Parathyroid adenoma (tissue), 2 donors: ENCODE measurements around the gene RPH3AL.

ENCODE experiments used
- H2AFZ ChIP-seq: fragments of 300-600 bp; sonication (generic); one replicate; pipeline ENCODE4 v1.7.0; 2017; ENCODE audit warnings: antibody characterized with exemption, mild to moderate bottlenecking
- H3K27ac ChIP-seq: fragments of 300-600 bp; sonication (generic); one replicate; pipeline ENCODE4 v1.7.0; 2017
- H3K27me3 ChIP-seq: fragments of 300-600 bp; sonication (generic); one replicate; pipeline ENCODE4 v1.7.0; 2017; ENCODE audit warnings: low read length; ENCODE audit not compliant: control insufficient read depth, insufficient read depth
- H3K36me3 ChIP-seq: fragments of 300-600 bp; sonication (generic); one replicate; pipeline ENCODE4 v1.7.0; 2017; ENCODE audit warnings: low read length; ENCODE audit not compliant: control insufficient read depth, insufficient read depth
- H3K4me1 ChIP-seq: fragments of 300-600 bp; sonication (generic); one replicate; pipeline ENCODE4 v1.7.0; 2017; ENCODE audit warnings: control low read depth
- H3K4me2 ChIP-seq: fragments of 300-600 bp; sonication (generic); one replicate; pipeline ENCODE4 v1.7.0; 2017; ENCODE audit warnings: low read length
- H3K4me3 ChIP-seq: fragments of 300-600 bp; sonication (generic); one replicate; pipeline ENCODE4 v1.7.0; 2017; ENCODE audit warnings: low read depth, low read length
- H3K79me2 ChIP-seq: fragments of 300-600 bp; sonication (generic); one replicate; pipeline ENCODE4 v1.7.0; 2017; ENCODE audit warnings: control low read depth
- H3K9ac ChIP-seq: fragments of 300-600 bp; sonication (generic); one replicate; pipeline ENCODE4 v1.7.0; 2017; ENCODE audit warnings: mild to moderate bottlenecking
- H3K9me3 ChIP-seq: fragments of 300-600 bp; sonication (generic); one replicate; pipeline ENCODE4 v1.7.0; 2017; ENCODE audit warnings: low read length; ENCODE audit not compliant: control insufficient read depth
- TF ChIP-seq, protein P1 (sequence below): fragments of 300-600 bp; sonication (generic); IDR thresholded peaks from one replicate; pipeline ENCODE4 v1.7.0; 2017; ENCODE audit warnings: antibody characterized with exemption, mild to moderate bottlenecking
- donor health status: primary hyperparathyroidism.

Gene RPH3AL

DNA sequence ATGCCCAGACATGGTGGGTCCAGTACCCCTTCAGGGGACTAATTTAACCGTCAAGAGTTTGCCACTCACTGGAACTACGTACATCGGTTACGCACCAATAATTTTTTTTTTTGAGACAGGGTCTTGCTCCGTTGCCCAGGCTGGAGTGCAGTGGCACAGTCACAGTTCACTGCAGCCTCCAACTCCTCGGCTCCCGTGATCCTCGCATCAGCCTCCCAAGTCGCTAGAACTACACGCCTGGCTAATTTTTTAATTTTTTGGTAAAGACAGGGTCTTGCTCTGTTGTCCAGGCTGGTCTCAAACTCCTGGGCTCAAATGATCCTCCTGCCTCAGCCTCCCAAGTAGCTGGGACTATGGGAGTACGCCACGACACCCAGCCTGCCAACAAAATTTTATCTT is 15.6 kb downstream of the RPH3AL start:
- Histone ChIP-seq H3K79me2 (peaks cover 4% of the 10 kb centered on the region), H3K4me2 (no peak overlapping the region), H3K27ac (no peak overlapping the region), H3K4me3 (no peak overlapping the region), H3K9ac (no peak overlapping the region), H3K4me1 (no peaks in the 10 kb centered on the region), H3K9me3 (no peaks in the 10 kb centered on the region), H3K36me3 (no peaks in the 10 kb centered on the region), H3K27me3 (no peaks in the 10 kb centered on the region), H2AFZ (no peak overlapping the region)
- TF ChIP-seq, protein P1, sequence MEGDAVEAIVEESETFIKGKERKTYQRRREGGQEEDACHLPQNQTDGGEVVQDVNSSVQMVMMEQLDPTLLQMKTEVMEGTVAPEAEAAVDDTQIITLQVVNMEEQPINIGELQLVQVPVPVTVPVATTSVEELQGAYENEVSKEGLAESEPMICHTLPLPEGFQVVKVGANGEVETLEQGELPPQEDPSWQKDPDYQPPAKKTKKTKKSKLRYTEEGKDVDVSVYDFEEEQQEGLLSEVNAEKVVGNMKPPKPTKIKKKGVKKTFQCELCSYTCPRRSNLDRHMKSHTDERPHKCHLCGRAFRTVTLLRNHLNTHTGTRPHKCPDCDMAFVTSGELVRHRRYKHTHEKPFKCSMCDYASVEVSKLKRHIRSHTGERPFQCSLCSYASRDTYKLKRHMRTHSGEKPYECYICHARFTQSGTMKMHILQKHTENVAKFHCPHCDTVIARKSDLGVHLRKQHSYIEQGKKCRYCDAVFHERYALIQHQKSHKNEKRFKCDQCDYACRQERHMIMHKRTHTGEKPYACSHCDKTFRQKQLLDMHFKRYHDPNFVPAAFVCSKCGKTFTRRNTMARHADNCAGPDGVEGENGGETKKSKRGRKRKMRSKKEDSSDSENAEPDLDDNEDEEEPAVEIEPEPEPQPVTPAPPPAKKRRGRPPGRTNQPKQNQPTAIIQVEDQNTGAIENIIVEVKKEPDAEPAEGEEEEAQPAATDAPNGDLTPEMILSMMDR, result no peak

DNA sequence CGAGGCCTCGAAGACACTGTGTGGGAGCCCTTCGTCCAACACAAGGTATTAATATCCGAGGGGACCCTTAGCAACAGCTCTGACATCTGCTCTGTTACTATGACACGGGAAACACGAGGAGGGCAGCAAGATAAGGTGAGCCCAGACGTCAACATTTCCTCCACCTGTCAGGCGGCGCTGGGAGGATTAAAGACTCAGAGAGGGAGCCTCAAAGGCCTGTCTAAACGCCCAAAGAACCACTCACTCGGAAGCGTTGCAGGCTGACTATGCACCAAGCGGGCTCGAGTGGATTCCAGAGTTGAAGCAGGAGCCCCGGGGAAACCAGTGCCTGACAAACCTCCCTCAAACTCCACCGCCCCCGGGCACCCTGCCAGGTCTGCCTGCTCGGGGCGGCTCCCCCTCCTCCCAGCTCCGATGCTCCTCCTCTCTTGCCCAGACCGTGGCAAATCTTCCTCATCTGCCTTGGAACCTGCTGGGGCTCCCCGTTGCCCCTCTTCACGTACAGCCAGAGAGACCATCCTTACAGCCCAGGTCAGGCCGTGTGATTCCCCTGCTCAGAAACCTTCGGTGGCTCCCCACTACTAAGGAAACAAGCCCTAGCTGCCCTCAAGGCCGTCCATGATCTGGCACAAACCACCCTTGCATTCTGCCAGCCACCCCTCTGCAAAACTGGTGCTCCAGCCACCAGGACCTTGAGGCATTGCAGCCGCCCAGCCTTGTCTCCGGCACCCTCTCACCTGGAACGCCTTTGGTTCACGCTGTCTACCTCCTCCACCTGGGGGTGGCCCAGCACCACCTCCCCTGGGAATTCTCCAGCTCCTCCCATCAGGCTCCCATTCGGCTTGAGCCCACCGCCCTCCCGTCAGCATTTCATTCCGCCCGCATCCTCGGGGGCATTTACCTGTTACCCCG is 16.2 kb downstream of the RPH3AL start:
- Histone ChIP-seq H3K79me2 (peaks cover 2% of the 10 kb centered on the region), H3K9me3 (no peaks in the 10 kb centered on the region), H3K4me3 (no peak overlapping the region), H3K9ac (no peak overlapping the region), H3K27ac (no peak overlapping the region), H3K36me3 (no peaks in the 10 kb centered on the region), H2AFZ (no peak overlapping the region), H3K4me2 (no peak overlapping the region), H3K27me3 (no peaks in the 10 kb centered on the region), H3K4me1 (no peaks in the 10 kb centered on the region)
- TF ChIP-seq, protein P1, result no peak

DNA sequence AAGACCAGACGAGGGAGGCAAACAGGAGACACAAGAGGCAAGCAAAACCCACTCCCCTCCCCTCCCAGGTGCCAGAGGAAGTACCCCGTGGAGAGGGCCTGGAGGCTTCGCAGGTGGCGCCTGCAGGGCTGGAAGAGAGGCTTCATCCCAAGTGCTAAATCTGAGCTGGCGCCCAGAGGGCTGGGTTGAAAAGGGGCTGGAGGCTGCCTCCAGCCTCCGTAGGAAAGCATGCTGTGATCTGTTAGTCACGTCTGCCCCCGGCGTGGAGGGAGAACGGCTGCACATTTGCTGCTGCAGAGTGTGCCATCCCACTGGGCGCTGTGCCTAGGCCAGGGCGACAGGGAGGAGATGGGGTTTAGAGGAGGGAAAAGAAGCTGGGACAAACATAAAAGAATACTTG is 16.9 kb downstream of the RPH3AL start:
- Histone ChIP-seq H3K9me3 (no peaks in the 10 kb centered on the region), H3K9ac (no peak overlapping the region), H3K79me2 (peaks cover 2% of the 10 kb centered on the region), H3K4me3 (no peak overlapping the region), H3K36me3 (no peaks in the 10 kb centered on the region), H3K27me3 (no peaks in the 10 kb centered on the region), H3K4me1 (no peaks in the 10 kb centered on the region), H3K27ac (no peak overlapping the region), H2AFZ (no peak overlapping the region), H3K4me2 (no peak overlapping the region)
- TF ChIP-seq, protein P1, result no peak

DNA sequence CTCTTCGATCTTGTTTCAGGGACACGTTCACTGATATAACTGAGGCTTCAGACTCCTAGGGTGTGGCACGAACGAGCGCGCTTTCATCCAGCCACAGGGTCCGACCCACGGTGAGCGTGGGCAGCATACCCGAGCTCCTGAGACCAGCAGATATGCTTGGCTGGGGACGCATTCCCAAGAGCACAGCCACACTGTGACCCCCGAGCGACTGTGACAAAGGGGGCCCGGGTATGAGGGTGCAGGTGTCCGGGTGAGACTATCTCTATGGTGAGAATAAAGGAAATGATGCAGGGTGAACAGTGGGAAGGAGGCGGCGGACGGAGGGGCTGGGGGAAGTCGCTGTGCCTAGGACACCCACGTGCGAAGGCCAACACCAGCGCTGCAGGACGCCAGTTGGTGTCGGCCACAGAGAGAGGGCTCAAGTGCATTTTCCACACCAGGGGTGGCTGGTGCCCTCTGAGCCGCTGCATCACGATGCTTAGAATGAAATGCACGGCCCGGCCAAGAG is 17.6 kb downstream of the RPH3AL start:
- H3K9ac ChIP-seq, result no peak overlapping the region
- no peaks in the 10 kb centered on the region for H3K36me3 ChIP-seq
- peaks cover 2% of the 10 kb centered on the region for H3K79me2 ChIP-seq
- no peak overlapping the region for H3K27ac ChIP-seq
- no peak overlapping the region for H2AFZ ChIP-seq
- H3K4me2 ChIP-seq, result no peak overlapping the region
- no peaks in the 10 kb centered on the region for H3K9me3 ChIP-seq
- TF ChIP-seq, protein P1, result no peak
- no peaks in the 10 kb centered on the region for H3K4me1 ChIP-seq
- no peaks in the 10 kb centered on the region for H3K27me3 ChIP-seq
- no peak overlapping the region for H3K4me3 ChIP-seq
